OCI-LY1 (cell line): ENCODE results near the gene MBOAT1.

Experiments used
- H2AFZ ChIP-seq: fragments of 200-600 bp; sonication (generic), shearing (Covaris generic); 2 replicates; pipeline ENCODE4 v1.6.0; 2014; ENCODE audit warnings: antibody characterized with exemption, mild to moderate bottlenecking, low read length
- H3F3A ChIP-seq: fragments of 200-600 bp; sonication (generic), shearing (Covaris generic); 2 replicates; pipeline ENCODE4 v1.6.0; 2014; ENCODE audit warnings: mild to moderate bottlenecking, antibody characterized with exemption, low read length, moderate library complexity; ENCODE audit not compliant: insufficient read depth
- H3K27ac ChIP-seq: fragments of 200-600 bp; sonication (generic); 2 replicates; pipeline ENCODE4 v1.5.1; 2014; ENCODE audit warnings: low read length, mixed run types, mild to moderate bottlenecking, low read depth; ENCODE audit not compliant: poor library complexity, severe bottlenecking
- H3K27me3 ChIP-seq: fragments of 200-600 bp; sonication (generic); 2 replicates; pipeline ENCODE4 v1.6.0; 2014; ENCODE audit warnings: antibody characterized with exemption, mild to moderate bottlenecking, low read length, moderate library complexity; ENCODE audit not compliant: insufficient read depth
- H3K36me3 ChIP-seq: fragments of 200-600 bp; sonication (generic); 2 replicates; pipeline ENCODE4 v1.6.1; 2014; ENCODE audit warnings: mild to moderate bottlenecking, antibody characterized with exemption, low read length, moderate library complexity, mixed read lengths; ENCODE audit not compliant: insufficient read depth
- H3K4me1 ChIP-seq: fragments of 200-600 bp; sonication (generic); 2 replicates; pipeline ENCODE4 v1.5.1; 2014; ENCODE audit warnings: mild to moderate bottlenecking, low read length, moderate library complexity; ENCODE audit not compliant: insufficient read depth, severe bottlenecking
- H3K4me2 ChIP-seq: fragments of 200-600 bp; sonication (generic), shearing (Covaris generic); 2 replicates; pipeline ENCODE4 v1.6.1; 2014; ENCODE audit warnings: low read length
- H3K4me3 ChIP-seq: fragments of 200-600 bp; sonication (generic); 2 replicates; pipeline ENCODE4 v1.5.1; 2014; ENCODE audit warnings: low read length, low read depth, mild to moderate bottlenecking, mixed read lengths; ENCODE audit not compliant: poor library complexity, severe bottlenecking
- H3K79me2 ChIP-seq: fragments of 200-600 bp; shearing (Covaris generic); 2 replicates; pipeline ENCODE4 v1.6.1; 2016; ENCODE audit warnings: mixed run types, low read length, mixed read lengths; ENCODE audit not compliant: insufficient read depth
- H3K9ac ChIP-seq: fragments of 200-600 bp; sonication (generic), shearing (Covaris generic); 2 replicates; pipeline ENCODE4 v1.6.1; 2014; ENCODE audit warnings: mild to moderate bottlenecking, low read length, mixed read lengths
- H3K9me2 ChIP-seq: fragments of 200-600 bp; sonication (generic), shearing (Covaris generic); 2 replicates; pipeline ENCODE4 v1.6.1; 2014; ENCODE audit warnings: low read depth, mild to moderate bottlenecking, low read length, mixed read lengths
- H3K9me3 ChIP-seq: fragments of 200-600 bp; shearing (Covaris generic); 2 replicates; pipeline ENCODE4 v1.6.1; 2014; ENCODE audit warnings: low read length, mixed read lengths
- H4K20me1 ChIP-seq: fragments of 200-600 bp; sonication (generic), shearing (Covaris generic); 2 replicates; pipeline ENCODE4 v1.6.0; 2016; ENCODE audit warnings: mild to moderate bottlenecking, low read length; ENCODE audit not compliant: insufficient read depth
- EZH2 ChIP-seq: fragments of 200-600 bp; sonication (generic), shearing (Covaris generic); IDR thresholded peaks from 2 replicates; pipeline ENCODE4 v1.8.0; 2017; ENCODE audit warnings: borderline replicate concordance, mixed run types, mild to moderate bottlenecking, antibody characterized with exemption, low read length, moderate library complexity, mixed read lengths
- TF ChIP-seq, protein P1 (sequence below): fragments of 200-600 bp; sonication (generic), shearing (Covaris generic); IDR thresholded peaks from 2 replicates; pipeline ENCODE4 v1.5.1; 2017; ENCODE audit warnings: mild to moderate bottlenecking, antibody characterized with exemption, low read length, moderate library complexity, mixed read lengths

The MBOAT1 gene

DNA sequence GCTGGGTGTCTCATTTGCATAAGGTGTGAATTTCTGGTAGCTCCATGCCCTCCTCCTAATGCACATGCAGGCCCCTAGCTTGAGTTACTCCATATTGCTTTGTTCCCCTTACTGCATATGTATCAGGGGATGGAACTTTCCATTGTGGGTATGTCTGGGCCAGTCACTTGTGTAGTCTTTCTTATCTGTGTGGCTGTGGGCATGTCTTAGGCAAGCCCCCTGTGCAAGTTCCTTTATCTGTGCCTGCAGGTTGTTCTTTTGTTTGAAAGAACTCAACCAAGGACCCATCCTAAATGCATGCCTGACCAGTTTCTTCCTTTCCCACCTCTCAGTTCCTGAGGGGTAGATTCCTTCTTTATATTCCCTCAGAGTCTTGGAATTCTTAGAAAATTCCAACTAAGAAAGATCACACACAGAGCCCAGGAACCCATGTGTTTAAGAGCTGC, 23.6 kb downstream of the MBOAT1 start:
- Histone ChIP-seq H3K27ac (no peak overlapping the region), H3F3A (no peaks in the 10 kb centered on the region), H2AFZ (no peak overlapping the region), H3K36me3 (no peaks in the 10 kb centered on the region), H3K4me1 (no peaks in the 10 kb centered on the region), H4K20me1 (no peaks in the 10 kb centered on the region), H3K27me3 (no peaks in the 10 kb centered on the region), H3K9me3 (no peaks in the 10 kb centered on the region), H3K4me3 (no peak overlapping the region), H3K4me2 (no peak overlapping the region), H3K79me2 (no peaks in the 10 kb centered on the region), H3K9ac (no peak overlapping the region), H3K9me2 (no peaks in the 10 kb centered on the region)
- TF ChIP-seq, protein P1, sequence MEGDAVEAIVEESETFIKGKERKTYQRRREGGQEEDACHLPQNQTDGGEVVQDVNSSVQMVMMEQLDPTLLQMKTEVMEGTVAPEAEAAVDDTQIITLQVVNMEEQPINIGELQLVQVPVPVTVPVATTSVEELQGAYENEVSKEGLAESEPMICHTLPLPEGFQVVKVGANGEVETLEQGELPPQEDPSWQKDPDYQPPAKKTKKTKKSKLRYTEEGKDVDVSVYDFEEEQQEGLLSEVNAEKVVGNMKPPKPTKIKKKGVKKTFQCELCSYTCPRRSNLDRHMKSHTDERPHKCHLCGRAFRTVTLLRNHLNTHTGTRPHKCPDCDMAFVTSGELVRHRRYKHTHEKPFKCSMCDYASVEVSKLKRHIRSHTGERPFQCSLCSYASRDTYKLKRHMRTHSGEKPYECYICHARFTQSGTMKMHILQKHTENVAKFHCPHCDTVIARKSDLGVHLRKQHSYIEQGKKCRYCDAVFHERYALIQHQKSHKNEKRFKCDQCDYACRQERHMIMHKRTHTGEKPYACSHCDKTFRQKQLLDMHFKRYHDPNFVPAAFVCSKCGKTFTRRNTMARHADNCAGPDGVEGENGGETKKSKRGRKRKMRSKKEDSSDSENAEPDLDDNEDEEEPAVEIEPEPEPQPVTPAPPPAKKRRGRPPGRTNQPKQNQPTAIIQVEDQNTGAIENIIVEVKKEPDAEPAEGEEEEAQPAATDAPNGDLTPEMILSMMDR: no peak
- no peak for TF ChIP-seq EZH2

DNA sequence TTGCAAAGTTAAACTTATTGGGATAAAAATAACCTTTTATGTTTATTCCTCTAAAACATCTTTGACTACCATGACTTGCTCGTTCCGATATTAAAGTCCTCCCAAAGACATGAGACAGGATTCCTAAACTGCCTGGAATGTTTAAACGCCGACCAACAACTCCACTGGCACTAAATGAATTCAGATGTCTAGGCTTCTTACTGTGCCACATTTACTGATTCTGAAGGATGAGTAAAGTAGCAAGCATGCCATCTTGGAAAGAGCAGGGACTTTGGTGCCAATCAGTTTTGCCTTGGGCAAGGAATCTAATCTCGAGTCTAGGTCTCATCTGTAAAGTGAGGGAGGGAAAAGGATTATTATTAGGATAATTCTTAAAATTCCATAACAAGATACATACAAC, 25.3 kb downstream of the MBOAT1 start:
- Histone ChIP-seq H3K4me1 (no peaks in the 10 kb centered on the region), H3K4me2 (no peak overlapping the region), H2AFZ (no peak overlapping the region), H3K27ac (no peak overlapping the region), H3K36me3 (no peaks in the 10 kb centered on the region), H3K9me3 (no peaks in the 10 kb centered on the region), H3K27me3 (no peaks in the 10 kb centered on the region), H4K20me1 (no peaks in the 10 kb centered on the region), H3F3A (no peaks in the 10 kb centered on the region), H3K9me2 (no peaks in the 10 kb centered on the region), H3K4me3 (no peak overlapping the region), H3K79me2 (no peaks in the 10 kb centered on the region), H3K9ac (no peak overlapping the region)
- TF ChIP-seq EZH2: no peak
- TF ChIP-seq, protein P1: no peak

DNA sequence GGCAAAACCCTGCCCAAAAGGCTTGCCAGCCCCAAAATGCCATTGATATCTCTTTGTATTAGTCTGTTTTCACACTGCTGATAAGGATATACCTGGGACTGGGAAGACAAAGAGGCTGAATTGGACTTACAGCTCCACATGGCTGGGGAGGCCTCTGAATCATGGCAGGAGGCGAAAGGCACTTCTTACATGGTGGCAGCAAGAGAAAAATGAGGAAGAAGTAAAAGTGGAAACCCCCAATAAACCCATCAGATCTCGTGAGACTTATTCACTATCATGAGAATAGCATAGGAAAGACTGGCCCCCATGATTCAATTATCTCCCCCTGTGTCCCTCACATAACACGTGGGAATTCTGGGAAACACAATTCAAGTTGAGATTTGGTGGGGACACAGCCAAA, 28.6 kb downstream of the MBOAT1 start:
- H3F3A ChIP-seq: no peaks in the 10 kb centered on the region
- no peaks in the 10 kb centered on the region for H4K20me1 ChIP-seq
- H3K4me1 ChIP-seq: no peaks in the 10 kb centered on the region
- H3K79me2 ChIP-seq: no peaks in the 10 kb centered on the region
- no peaks in the 10 kb centered on the region for H3K9me3 ChIP-seq
- no peak overlapping the region for H3K4me3 ChIP-seq
- H3K27ac ChIP-seq: no peak overlapping the region
- no peaks in the 10 kb centered on the region for H3K36me3 ChIP-seq
- TF ChIP-seq EZH2: no peak
- TF ChIP-seq, protein P1: no peak
- no peak overlapping the region for H2AFZ ChIP-seq
- no peaks in the 10 kb centered on the region for H3K27me3 ChIP-seq
- H3K9me2 ChIP-seq: no peaks in the 10 kb centered on the region
- no peak overlapping the region for H3K9ac ChIP-seq
- no peak overlapping the region for H3K4me2 ChIP-seq
